ENCODE data around the gene PHLDB1.

GRCh38 chr11:118672846-118673245, 65.4 kb downstream of the PHLDB1 start:
- TF ChIP-seq CTBP1 (IDR thresholded peaks at IDR 0.05; ENCODE audit: borderline replicate concordance) (no peak), SP1 (IDR thresholded peaks at IDR 0.05) (no peak), ARNT (IDR thresholded peaks at IDR 0.05) (no peak), FOXK2 (IDR thresholded peaks at IDR 0.05) (no peak), TARDBP (IDR thresholded peaks at IDR 0.05) (no peak), FOXM1 (IDR thresholded peaks at IDR 0.05; ENCODE audit: borderline replicate concordance) (no peak), FOXA1 (IDR thresholded peaks at IDR 0.05) (no peak), ZNF384 (IDR thresholded peaks at IDR 0.05) (no peak), L3MBTL2 (conservative IDR thresholded peaks at IDR 0.05) (no peak), ELF4 (IDR thresholded peaks at IDR 0.05) (no peak), NFRKB (IDR thresholded peaks at IDR 0.05) (no peak), SUZ12 (IDR thresholded peaks at IDR 0.05) (no peak), LEF1 (IDR thresholded peaks at IDR 0.05; ENCODE audit: borderline replicate concordance) (no peak)
